ENCODE data around the gene GLCCI1.
A peak's percentile ranks its signal among the peaks of the same experiment; 100 is the strongest.

The GLCCI1 gene

DNA sequence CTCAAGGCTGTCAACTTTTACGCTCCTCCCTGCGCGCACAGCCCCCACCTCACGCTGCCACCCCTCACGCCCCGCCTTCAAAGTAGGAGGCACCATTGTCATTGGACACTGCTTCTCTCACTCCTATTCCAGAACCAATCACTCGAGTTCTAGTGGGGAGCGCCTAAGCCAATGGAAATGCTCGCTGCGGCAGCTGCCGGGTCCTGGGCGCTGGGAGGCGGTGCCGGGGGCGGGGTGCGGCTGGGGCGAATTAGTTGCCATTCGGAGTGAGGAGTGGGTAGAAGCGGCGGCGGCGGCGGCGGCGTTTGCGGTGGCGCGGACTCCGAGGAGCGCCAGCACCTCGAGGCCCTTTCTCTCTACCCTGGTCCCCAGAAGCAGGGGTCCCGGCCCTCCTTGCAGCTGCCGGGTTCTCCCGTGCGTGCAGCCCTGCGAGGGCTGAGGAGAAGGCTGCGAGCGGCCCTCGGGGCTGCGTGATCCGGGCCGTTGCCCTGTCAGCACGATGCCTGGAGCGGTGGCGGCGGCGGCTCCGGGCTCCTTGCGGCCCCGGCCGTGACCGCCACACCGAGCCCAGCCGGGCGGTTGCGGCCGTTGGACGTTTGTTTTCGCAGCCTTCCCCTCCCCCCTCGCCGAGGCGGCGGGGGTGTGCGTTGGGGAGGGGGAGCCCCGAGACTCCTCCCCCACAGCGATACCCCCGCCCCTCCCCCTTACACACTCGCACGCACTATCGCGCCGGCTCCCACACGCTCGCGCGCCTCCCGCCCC lies at the start of gene GLCCI1:
Gene GLCCI1 (plus strand): TSS at position 253 of the 762 bp plus-strand sequence. CDS start 555 bp downstream, outside the sequence.
- DNase-seq (ENCODE audit: low spot score) (peak; percentile 95), FAIRE-seq (peak; percentile 87)

- no peak for DNase-seq (ENCODE audit: low spot score)
- no peak for FAIRE-seq
These were observed 49.1 kb upstream of the GLCCI1 start for GRCh38 chr7:7919449-7919945.

DNA sequence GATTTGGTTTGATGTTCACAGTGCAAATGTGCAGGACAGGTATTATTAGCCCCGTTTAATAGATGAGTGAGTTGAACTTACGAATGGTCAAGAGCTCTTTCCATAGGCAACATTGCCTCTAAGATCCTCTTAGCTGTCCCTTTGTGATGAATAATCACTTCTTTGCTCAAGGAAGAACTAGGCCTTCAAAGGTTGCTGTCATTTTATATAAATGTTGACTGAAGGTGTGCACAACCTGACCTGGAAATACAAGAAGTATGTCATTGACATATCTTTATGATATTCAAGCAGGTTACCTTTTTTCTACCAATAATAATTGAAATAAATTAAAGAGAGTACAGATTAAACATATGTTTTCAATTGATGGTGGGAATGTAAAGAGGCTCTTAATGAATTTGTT lies 48.5 kb upstream of the GLCCI1 start:
- DNase-seq (ENCODE audit: low spot score) (no peak), FAIRE-seq (no peak)

DNA sequence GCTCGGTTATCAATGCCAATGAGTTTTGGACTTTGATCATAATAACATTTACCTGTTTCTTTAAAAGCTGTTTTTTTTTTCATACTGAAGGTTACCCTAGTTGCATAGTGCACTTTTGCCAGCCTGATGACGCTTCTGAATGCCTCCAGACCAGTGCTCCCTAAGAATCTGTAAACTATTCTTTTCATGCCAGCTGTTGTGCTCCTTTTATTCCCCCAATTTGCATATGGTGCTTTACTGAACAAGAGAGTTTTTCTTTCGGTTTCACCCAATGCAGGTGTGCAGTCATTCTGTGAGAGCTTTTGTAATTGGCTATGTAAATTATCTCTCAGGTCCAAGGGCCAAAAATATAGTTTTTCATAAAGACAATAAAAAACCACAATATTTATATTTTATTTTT lies 48.1 kb upstream of the GLCCI1 start:
- no peak for DNase-seq (ENCODE audit: low spot score)
- FAIRE-seq, result no peak

GRCh38 chr7:7921830-7922229 lies 46.8 kb upstream of the GLCCI1 start:
- DNase-seq (ENCODE audit: low spot score), result no peak
- FAIRE-seq, result no peak

GRCh38 chr7:7922684-7923385 lies 45.8 kb upstream of the GLCCI1 start:
- no peak for DNase-seq (ENCODE audit: low spot score)
- FAIRE-seq, result no peak

GRCh38 chr7:7923818-7924217 lies 44.8 kb upstream of the GLCCI1 start:
- DNase-seq (ENCODE audit: low spot score) (no peak), FAIRE-seq (no peak)

GRCh38 chr7:7924303-7924702 lies 44.3 kb upstream of the GLCCI1 start:
- no peak for DNase-seq (ENCODE audit: low spot score)
- FAIRE-seq, result no peak

GRCh38 chr7:7931626-7932025 lies 37.0 kb upstream of the GLCCI1 start:
- no peak for DNase-seq (ENCODE audit: low spot score)
- no peak for FAIRE-seq

- FAIRE-seq, result no peak
These were observed 36.0 kb upstream of the GLCCI1 start for GRCh38 chr7:7932553-7932952.

DNA sequence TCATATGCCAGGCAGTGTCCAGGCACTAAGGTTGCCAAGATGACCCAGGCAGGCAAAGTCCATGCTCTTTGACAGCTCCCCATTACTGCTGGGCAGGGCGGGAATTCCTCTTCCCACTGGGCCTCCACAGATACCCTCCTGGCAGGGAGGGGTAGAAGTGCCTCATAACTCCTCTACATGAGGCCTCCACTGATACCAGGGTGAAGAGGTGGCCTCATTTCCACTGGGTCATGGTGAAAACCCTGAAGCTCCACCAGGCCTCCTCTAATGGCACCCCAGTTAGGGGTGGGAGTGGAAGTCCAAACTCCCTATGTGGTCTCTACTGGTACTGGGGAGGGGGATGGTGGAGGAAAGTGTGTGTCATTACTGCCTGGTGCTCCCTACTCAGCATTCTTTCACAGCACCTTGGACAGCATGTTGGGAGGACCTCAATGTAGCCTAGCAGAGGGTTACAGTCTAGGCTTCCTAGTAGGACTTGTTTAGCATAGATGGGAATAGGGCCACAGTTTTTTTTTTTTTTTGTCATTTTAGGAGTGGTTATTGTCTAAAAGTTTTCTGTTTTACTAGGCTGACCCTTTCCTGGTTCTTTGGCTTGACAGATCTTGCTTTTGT lies 34.6 kb upstream of the GLCCI1 start:
- FAIRE-seq (no peak), DNase-seq (ENCODE audit: low spot score) (no peak)

More at GRCh38 chr7:7932553-7932952, 36.0 kb upstream of the GLCCI1 start:
- no peak for DNase-seq (ENCODE audit: low spot score)

DNA sequence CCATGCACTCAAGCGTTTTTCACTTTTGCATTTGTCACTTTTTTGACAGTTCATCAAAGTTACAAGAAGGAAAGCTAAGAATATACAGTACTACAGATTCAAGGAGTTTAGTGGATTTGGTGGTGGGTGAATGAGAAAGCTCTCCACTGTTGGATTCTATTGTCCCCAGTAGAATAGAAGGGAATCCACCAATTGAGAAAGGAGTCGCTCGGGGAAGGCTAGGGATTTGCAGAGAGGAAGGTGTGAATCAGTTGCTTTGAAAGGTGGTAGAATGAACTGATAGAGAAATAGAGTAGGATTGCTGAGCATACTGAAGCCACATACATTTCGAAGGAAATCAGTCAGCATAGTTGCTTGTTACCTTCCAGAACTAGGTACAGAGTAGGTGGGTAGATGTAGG lies 33.7 kb upstream of the GLCCI1 start:
- no peak for FAIRE-seq

GRCh38 chr7:7938471-7938870 lies 30.1 kb upstream of the GLCCI1 start:
- FAIRE-seq, result no peak

More for the DNA sequence above, 33.7 kb upstream of the GLCCI1 start:
- no peak for DNase-seq (ENCODE audit: low spot score)

DNA sequence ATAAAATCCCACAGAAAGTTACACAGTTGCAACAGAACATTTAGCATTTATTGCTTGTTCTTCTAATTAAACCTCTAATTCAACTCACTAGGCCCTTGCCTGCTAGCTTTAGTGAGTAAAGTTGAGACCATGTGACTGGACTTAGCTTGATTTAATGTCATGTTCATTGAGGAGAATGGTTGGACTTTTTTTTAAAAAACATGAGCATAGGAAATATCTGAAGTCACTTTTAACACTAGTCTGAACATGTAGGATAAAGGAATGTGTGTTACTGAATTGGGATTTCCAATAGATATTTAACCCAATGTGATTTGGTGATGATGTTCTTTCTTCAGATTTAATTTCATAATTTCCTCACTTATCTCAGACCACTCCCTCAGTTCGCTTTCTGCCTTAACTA lies 24.6 kb upstream of the GLCCI1 start:
- FAIRE-seq (no peak), DNase-seq (ENCODE audit: low spot score) (no peak)

More at GRCh38 chr7:7938471-7938870, 30.1 kb upstream of the GLCCI1 start:
- no peak for DNase-seq (ENCODE audit: low spot score)

DNA sequence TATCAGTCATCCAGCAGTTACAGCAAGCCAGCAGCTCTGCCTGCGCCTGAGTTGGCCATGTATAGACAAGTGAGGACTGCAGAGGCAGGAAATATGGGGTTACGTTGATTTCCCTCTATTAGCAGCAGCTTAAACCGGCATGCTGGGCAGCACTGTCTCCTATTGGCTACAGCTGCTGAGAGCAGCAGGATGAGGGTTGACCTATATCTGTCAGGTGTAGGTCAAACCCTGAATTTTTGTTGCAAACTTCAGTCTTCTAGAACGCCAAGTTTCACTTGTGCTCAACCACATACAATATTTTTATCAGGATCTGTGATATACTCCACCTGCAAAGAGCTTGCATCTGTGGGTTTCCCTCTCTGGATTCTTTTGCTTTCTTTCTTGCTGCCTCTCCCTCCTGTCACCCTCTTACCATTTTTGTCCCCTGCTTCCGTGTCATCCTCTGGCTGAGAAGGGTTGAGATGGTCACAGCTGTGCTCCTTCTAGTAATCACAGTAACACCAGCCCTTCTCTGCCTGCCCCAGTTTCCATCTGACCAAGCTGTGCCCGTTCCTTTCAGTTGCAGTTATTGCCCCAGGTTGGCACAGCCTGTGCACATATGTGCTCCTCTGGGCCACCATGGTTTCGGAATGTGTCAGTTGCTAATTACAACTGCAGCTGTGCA lies 23.8 kb upstream of the GLCCI1 start:
- no peak for FAIRE-seq
- no peak for DNase-seq (ENCODE audit: low spot score)

- FAIRE-seq (no peak), DNase-seq (ENCODE audit: low spot score) (no peak)
These were observed 22.1 kb upstream of the GLCCI1 start for GRCh38 chr7:7946486-7946885.

DNA sequence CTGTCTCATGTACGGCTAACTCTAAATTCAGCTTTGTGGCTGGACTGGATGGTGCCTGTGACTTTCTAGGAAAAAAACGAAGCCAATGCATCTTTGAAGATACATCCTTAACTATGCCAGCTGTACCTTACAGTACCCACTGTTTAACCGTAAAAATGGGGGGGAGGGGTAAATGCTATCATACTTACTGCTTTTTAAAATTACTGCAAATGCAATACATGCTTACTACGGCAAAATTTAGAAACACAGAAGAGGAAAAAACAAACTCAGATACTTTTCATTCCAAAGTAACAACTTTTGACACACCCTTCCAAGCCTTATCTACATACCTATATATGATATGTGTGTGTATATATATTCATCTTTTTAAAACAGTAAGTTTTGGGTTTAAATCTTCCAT lies 20.4 kb upstream of the GLCCI1 start:
- DNase-seq (ENCODE audit: low spot score), result no peak
- FAIRE-seq, result no peak

DNA sequence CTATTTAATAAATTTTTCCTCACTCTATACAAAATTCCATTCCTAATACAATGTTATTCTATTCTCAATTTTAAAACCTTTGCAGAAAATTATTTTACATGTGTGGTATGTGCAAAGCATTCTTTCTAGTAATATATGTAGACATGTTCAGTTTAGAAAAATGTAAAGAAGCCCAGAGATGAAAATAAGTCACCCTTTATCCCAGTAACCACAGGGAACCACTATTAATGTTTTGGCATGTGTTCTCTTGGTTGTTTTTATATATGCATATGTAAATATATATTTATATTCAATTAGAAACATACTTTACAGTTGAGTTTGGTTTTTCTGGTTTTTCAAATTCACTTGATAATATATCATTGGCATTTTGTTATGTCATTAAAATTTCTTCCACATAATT lies 14.8 kb upstream of the GLCCI1 start:
- DNase-seq (ENCODE audit: low spot score) (no peak), FAIRE-seq (peak; percentile 23)

GRCh38 chr7:7956531-7957128 lies 12.0 kb upstream of the GLCCI1 start:
- DNase-seq (ENCODE audit: low spot score), result no peak
- no peak for FAIRE-seq

GRCh38 chr7:7957513-7957912 lies 11.1 kb upstream of the GLCCI1 start:
- DNase-seq (ENCODE audit: low spot score) (no peak), FAIRE-seq (no peak)

DNA sequence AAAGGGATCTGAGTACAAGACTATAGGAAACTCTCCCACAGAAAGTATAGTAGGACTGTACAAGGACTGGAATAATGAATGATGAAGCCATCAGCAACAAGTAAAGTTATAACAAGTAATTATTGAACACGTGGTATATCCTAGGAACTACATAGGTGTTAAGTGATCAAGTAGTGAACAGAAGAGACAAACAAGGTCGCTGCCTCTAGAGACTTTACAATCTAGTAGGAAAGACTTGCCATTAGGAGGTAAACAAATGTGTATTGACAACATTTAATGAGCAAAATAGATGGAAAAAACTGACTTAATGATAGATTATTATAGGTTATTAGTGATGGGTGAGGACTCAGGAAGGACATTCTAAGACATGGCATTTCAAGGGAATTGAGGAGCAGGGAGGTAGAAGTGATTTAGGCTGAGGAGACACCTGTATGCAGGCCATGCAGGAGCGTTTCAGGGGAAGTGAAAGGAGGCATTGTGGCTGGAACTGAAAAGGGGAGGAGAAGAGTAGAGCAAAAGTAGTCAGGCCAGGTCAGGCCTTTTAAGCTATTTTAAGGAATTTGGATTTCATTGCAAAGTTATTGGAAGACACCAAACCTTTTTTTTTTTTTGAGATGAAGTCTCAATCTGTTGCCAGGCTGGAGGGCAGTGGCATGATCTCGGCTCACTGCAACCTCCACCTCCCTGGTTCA lies 8.5 kb upstream of the GLCCI1 start:
- DNase-seq (ENCODE audit: low spot score), result no peak
- no peak for FAIRE-seq
